ENCODE data around the gene ORMDL3.
"Not testable (repeated sequence)": the region's sequence is repeated elsewhere in the genome, so short reads cannot be mapped to it uniquely, and the experiment has no call there.

ORMDL3 gene

GRCh38 chr17:39923836-39924690 lies 3.3 kb downstream of the ORMDL3 start:
- no peak for DNase-seq

- no peak for DNase-seq
These were observed 4.2 kb downstream of the ORMDL3 start for GRCh38 chr17:39923230-39923629.

- DNase-seq, result no peak
These were observed 5.4 kb downstream of the ORMDL3 start for GRCh38 chr17:39922006-39922405.

GRCh38 chr17:39921323-39921722 lies 6.1 kb downstream of the ORMDL3 start:
- DNase-seq, result no peak

- no peak for DNase-seq
These were observed 6.9 kb downstream of the ORMDL3 start for GRCh38 chr17:39920218-39921210.

GRCh38 chr17:39919087-39919683 lies 8.2 kb downstream of the ORMDL3 start:
- no peak for DNase-seq

- no peak for DNase-seq
These were observed 10.5 kb downstream of the ORMDL3 start for GRCh38 chr17:39916918-39917317.

GRCh38 chr17:39915559-39915958 lies 11.8 kb downstream of the ORMDL3 start:
- no peak for DNase-seq

GRCh38 chr17:39913989-39914388 lies 13.4 kb downstream of the ORMDL3 start:
- DNase-seq, result no peak

- no peak for DNase-seq
These were observed 18.5 kb downstream of the ORMDL3 start for GRCh38 chr17:39908789-39909352.

GRCh38 chr17:39904990-39905288 lies 22.5 kb downstream of the ORMDL3 start:
- DNase-seq, result no peak

GRCh38 chr17:39903158-39903884 lies 24.1 kb downstream of the ORMDL3 start:
- no peak for DNase-seq

GRCh38 chr17:39902027-39902426 lies 25.4 kb downstream of the ORMDL3 start:
- not testable (repeated sequence) for DNase-seq

- DNase-seq, result no peak
These were observed 28.2 kb downstream of the ORMDL3 start for GRCh38 chr17:39899215-39899614.

GRCh38 chr17:39898088-39898487 lies 29.3 kb downstream of the ORMDL3 start:
- DNase-seq, result no peak

- no peak for DNase-seq
These were observed 32.6 kb downstream of the ORMDL3 start for GRCh38 chr17:39894681-39895376.

- no peak for DNase-seq
These were observed 38.2 kb downstream of the ORMDL3 start for GRCh38 chr17:39889200-39889599.

GRCh38 chr17:39887078-39887477 lies 40.3 kb downstream of the ORMDL3 start:
- DNase-seq, result no peak

- not testable (repeated sequence) for DNase-seq
These were observed 41.3 kb downstream of the ORMDL3 start for GRCh38 chr17:39886102-39886501.

GRCh38 chr17:39872751-39873150 lies 54.6 kb downstream of the ORMDL3 start:
- DNase-seq, result no peak

- no peak for DNase-seq
These were observed 55.6 kb downstream of the ORMDL3 start for GRCh38 chr17:39871801-39872200.

All from NCI-H345 (cell line).